SU-DHL-6 (cell line): ENCODE measurements around the gene DAPK2.

Experiments
- CTCF ChIP-seq: fragments of 200-600 bp; sonication (generic); IDR thresholded peaks from one replicate; pipeline ENCODE4 v1.5.1; 2017; ENCODE audit warnings: antibody characterized with exemption, mild to moderate bottlenecking, low read length, moderate library complexity; ENCODE audit not compliant: insufficient read depth, poor library complexity, severe bottlenecking
- EZH2phosphoT487 ChIP-seq: fragments of 200-600 bp; sonication (generic), shearing (Covaris generic); conservative IDR thresholded peaks from 2 replicates; pipeline ENCODE4 v1.6.1; 2018; ENCODE audit warnings: mild to moderate bottlenecking, antibody characterized with exemption, low read length, moderate library complexity, mixed read lengths

DNA sequence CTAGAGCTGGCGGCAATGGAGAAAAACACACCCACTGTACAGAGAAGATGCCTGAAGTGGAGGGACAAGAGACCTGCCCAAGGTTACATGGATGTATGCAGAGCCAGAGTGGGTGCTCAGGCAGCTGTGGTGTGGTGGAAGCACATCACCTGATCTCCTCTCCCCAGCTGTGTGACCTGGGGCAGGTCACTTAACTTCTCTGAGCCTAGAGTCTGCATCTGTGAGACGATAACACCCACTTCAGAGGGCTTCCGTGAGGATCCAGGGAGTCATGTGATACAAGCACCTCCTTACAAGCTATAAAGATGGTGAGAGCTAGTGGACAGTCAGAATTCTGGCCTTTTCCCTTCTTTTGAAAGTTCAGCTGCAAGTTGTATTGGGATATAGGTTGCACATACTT lies 157.5 kb downstream of the DAPK2 start:
- TF ChIP-seq CTCF: no peak
- no peak for TF ChIP-seq EZH2phosphoT487
